ENCODE measurements around the gene SPPL3.

The SPPL3 gene

DNA sequence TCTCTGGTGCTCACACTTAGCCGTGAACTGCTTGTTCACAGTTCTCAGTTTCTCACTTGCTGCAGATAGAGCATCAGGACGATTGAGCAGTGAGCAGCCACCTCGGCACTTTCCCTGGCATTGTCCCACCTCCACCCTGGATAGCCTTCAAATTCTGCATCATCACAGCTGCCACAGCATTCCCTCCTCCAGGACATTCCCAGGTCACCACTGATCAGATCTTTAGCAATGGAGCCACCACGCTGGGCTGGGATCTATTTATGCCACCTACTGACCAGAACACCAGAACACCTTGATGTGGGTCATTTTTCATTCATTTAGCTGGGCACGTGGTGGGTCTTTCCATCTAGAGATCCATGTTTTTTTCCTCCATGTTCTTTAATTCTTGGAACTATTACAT is 154.9 kb downstream of the SPPL3 start:
- DNase-seq (ENCODE audit: low read depth in 1 of 2, low spot score in 1 of 2) = no peak
- H3K4me3 ChIP-seq (replicated peaks; ENCODE audit: insufficient read depth, low read length) = no peak overlapping the region
- TF ChIP-seq, protein P1, sequence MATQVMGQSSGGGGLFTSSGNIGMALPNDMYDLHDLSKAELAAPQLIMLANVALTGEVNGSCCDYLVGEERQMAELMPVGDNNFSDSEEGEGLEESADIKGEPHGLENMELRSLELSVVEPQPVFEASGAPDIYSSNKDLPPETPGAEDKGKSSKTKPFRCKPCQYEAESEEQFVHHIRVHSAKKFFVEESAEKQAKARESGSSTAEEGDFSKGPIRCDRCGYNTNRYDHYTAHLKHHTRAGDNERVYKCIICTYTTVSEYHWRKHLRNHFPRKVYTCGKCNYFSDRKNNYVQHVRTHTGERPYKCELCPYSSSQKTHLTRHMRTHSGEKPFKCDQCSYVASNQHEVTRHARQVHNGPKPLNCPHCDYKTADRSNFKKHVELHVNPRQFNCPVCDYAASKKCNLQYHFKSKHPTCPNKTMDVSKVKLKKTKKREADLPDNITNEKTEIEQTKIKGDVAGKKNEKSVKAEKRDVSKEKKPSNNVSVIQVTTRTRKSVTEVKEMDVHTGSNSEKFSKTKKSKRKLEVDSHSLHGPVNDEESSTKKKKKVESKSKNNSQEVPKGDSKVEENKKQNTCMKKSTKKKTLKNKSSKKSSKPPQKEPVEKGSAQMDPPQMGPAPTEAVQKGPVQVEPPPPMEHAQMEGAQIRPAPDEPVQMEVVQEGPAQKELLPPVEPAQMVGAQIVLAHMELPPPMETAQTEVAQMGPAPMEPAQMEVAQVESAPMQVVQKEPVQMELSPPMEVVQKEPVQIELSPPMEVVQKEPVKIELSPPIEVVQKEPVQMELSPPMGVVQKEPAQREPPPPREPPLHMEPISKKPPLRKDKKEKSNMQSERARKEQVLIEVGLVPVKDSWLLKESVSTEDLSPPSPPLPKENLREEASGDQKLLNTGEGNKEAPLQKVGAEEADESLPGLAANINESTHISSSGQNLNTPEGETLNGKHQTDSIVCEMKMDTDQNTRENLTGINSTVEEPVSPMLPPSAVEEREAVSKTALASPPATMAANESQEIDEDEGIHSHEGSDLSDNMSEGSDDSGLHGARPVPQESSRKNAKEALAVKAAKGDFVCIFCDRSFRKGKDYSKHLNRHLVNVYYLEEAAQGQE (IDR thresholded peaks at IDR 0.05; ENCODE audit: insufficient replicate concordance, low read depth) = no peak
- TF ChIP-seq, protein P2, sequence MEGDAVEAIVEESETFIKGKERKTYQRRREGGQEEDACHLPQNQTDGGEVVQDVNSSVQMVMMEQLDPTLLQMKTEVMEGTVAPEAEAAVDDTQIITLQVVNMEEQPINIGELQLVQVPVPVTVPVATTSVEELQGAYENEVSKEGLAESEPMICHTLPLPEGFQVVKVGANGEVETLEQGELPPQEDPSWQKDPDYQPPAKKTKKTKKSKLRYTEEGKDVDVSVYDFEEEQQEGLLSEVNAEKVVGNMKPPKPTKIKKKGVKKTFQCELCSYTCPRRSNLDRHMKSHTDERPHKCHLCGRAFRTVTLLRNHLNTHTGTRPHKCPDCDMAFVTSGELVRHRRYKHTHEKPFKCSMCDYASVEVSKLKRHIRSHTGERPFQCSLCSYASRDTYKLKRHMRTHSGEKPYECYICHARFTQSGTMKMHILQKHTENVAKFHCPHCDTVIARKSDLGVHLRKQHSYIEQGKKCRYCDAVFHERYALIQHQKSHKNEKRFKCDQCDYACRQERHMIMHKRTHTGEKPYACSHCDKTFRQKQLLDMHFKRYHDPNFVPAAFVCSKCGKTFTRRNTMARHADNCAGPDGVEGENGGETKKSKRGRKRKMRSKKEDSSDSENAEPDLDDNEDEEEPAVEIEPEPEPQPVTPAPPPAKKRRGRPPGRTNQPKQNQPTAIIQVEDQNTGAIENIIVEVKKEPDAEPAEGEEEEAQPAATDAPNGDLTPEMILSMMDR (IDR thresholded peaks at IDR 0.05; ENCODE audit: insufficient read depth, low read length) = no peak
- TF ChIP-seq GABPA (IDR thresholded peaks at IDR 0.05; ENCODE audit: low read depth) (no peak), POLR2AphosphoS5 (IDR thresholded peaks at IDR 0.05; ENCODE audit: low read depth) (no peak), SPI1 (IDR thresholded peaks at IDR 0.05; ENCODE audit: borderline replicate concordance, low read depth) (no peak)

DNA sequence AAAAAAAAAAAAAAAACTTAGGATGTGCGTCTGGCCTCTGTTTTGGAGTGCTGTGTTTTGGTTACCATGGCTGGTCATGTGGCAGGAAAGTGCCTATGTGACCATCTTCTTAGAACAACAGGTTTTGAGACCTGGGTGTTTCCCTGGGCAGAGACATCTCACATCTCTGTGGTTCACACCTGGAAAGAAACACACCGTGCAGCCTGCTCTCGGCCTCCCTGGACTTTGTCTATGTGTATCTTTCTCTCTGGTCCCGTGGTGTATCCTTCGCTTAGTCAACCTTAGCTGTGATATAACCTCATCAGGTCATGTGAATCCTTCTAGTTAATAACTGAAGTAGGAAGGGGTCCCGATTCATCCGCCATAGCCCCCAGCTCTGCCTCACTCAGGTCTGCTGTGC is 155.9 kb downstream of the SPPL3 start:
- TF ChIP-seq POLR2AphosphoS5 (IDR thresholded peaks at IDR 0.05; ENCODE audit: low read depth) = no peak
- TF ChIP-seq GABPA (IDR thresholded peaks at IDR 0.05; ENCODE audit: low read depth) = no peak
- TF ChIP-seq, protein P1 (IDR thresholded peaks at IDR 0.05; ENCODE audit: insufficient replicate concordance, low read depth) = no peak
- no peak for TF ChIP-seq SPI1 (IDR thresholded peaks at IDR 0.05; ENCODE audit: borderline replicate concordance, low read depth)
- TF ChIP-seq, protein P2 (IDR thresholded peaks at IDR 0.05; ENCODE audit: insufficient read depth, low read length) = no peak
- no peak for DNase-seq (ENCODE audit: low read depth in 1 of 2, low spot score in 1 of 2)
- no peaks in the 10 kb centered on the region for H3K27me3 ChIP-seq (ENCODE audit: insufficient read depth, poor library complexity, severe bottlenecking)
- no peak overlapping the region for H3K4me3 ChIP-seq (replicated peaks; ENCODE audit: insufficient read depth, low read length)
- no peak overlapping the region for H3K27ac ChIP-seq (replicated peaks)

More for the DNA sequence above, 154.9 kb downstream of the SPPL3 start:
- Histone ChIP-seq H3K27me3 (ENCODE audit: insufficient read depth, poor library complexity, severe bottlenecking) (no peaks in the 10 kb centered on the region), H3K27ac (replicated peaks) (no peak overlapping the region)

DNA sequence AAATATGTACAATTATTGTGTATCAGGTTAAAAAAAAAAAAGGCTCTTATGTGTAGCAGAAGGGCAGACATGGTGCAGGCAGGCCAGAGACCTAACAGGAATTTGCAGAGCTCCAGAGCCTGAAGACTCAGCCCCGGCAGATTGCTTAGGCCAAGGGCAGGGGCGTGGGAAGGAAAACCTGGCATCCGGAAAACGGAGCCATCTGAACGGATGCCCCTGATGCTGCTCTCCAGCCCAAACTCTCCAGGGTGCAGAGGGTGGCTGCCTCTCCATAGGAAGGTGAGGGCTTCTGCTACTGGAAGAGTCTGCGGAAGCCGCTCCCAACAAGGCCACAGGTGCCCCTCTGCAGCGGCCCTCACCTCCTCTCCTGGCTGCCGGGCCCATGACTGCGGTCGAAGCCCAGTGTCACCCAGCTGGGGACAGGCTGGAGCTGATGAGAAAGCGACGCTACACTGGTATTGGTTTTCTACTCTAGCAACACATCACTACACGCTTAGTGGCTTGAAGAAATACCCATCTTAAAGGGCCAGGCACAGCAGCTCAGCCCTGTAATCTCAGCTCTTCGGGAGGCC is 159.2 kb downstream of the SPPL3 start:
- no peak overlapping the region for H3K27ac ChIP-seq (replicated peaks)
- TF ChIP-seq, protein P1 (IDR thresholded peaks at IDR 0.05; ENCODE audit: insufficient replicate concordance, low read depth) = no peak
- TF ChIP-seq POLR2AphosphoS5 (IDR thresholded peaks at IDR 0.05; ENCODE audit: low read depth) (no peak), SPI1 (IDR thresholded peaks at IDR 0.05; ENCODE audit: borderline replicate concordance, low read depth) (no peak)
- TF ChIP-seq, protein P2 (IDR thresholded peaks at IDR 0.05; ENCODE audit: insufficient read depth, low read length) = no peak
- no peaks in the 10 kb centered on the region for H3K27me3 ChIP-seq (ENCODE audit: insufficient read depth, poor library complexity, severe bottlenecking)
- DNase-seq (ENCODE audit: low read depth in 1 of 2, low spot score in 1 of 2) = no peak
- H3K4me3 ChIP-seq (replicated peaks; ENCODE audit: insufficient read depth, low read length) = no peak overlapping the region

All from HL-60 (cell line).